Activated naive CD4-positive, alpha-beta T cell treated with anti-CD3 and anti-CD28 coated beads, Interleukin-2, amount 50 U/mL, for 16 hours (primary cell): ENCODE results near the gene PTK6.
"Not testable (repeated sequence)": the region's sequence is repeated elsewhere in the genome, so short reads cannot be mapped to it uniquely, and the experiment has no call there.

Source experiments
- DNase-seq: peaks from one replicate; pipeline ENCODE4 v3.0.0-alpha.2; 2020

The PTK6 gene

DNA sequence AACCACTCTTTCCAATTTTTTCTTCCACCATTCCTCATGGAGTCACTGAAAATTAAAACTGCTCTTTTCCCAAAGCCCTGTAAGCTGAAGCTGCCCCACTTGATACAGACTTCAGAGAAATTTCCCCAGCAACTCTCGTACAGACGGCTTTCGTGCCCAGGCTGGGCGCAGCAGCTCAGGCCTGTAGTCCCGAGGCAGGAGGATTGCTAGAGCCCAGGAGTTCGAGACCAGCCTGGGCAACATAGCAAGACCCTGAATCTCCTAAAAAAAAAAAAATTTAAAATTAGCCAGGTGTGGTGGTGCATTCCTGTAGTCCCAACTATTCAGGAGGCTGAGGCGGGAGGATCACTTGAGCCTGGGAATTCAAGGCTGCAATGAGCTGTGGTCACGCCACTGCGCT, 10.0 kb downstream of the PTK6 start:
- DNase-seq = no peak

DNA sequence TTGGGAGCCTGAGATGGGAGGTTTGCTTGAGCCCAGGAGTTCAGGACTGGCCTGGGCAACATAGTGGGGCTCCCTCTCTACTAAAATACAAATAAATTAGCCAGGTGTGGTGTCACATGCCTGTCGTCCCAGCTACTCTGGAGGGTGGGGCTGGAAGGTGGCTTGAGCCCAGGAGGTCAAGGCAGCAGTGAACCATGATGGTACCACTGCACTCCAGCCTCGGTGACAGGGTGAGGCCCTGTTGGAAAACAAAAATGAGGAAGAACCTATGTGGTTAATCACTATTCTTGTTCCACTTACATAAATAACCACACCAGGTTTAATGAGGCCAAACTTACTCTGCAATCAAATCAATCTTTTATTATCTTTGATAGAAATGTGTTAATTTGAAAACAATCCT, 11.2 kb downstream of the PTK6 start:
- no peak for DNase-seq

DNA sequence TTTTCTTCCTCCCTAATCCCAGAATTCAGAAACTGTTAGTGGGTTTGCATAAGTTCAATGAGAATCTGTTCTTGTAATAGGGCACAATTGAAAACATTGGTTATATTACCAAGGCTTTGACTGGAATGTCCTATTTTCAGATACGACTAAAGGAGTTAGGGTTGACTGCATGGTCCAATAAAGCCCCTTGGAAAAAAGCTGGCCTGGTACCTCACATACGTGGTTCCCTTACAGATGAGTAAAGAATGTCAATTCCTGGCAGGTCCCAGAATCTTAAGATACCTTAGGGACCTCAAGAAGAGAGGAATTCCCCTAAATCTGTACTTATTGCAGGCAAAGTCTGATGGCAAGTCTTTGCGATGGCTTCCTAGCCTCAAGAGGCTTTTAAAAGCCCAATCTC, 12.0 kb downstream of the PTK6 start:
- DNase-seq = no peak

DNA sequence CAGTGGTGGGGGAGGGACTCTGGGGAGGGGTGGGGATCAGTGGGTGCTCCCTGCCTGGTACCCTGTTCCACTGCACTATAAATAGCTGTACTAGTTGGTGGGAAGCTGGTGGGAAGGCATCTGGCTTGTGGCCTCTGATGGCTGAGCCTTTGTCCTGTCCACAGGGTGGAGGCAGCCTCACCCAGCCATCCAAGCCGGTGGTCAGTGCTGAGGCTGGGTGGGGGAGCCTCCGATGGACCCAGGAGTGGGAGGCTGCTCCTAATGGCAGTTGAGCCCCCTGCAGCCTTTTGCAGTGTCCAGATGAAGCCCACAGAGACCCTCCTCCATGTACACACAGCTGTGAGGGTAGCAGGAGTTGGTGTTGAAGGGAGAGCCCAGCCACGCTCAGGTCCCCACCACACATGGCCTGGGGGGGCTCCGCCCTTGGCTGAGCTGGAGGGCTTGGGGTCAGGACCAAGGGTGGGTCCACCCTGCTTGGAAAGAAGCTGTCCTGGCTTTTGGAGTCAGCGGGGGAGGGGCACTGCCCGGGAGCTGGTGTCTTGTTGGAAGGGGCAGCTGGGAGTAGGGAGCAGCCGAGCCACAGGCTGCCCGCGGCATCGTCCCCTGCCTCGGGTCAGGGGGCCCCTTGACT, 14.1 kb downstream of the PTK6 start:
- DNase-seq = peak; percentile 14

DNA sequence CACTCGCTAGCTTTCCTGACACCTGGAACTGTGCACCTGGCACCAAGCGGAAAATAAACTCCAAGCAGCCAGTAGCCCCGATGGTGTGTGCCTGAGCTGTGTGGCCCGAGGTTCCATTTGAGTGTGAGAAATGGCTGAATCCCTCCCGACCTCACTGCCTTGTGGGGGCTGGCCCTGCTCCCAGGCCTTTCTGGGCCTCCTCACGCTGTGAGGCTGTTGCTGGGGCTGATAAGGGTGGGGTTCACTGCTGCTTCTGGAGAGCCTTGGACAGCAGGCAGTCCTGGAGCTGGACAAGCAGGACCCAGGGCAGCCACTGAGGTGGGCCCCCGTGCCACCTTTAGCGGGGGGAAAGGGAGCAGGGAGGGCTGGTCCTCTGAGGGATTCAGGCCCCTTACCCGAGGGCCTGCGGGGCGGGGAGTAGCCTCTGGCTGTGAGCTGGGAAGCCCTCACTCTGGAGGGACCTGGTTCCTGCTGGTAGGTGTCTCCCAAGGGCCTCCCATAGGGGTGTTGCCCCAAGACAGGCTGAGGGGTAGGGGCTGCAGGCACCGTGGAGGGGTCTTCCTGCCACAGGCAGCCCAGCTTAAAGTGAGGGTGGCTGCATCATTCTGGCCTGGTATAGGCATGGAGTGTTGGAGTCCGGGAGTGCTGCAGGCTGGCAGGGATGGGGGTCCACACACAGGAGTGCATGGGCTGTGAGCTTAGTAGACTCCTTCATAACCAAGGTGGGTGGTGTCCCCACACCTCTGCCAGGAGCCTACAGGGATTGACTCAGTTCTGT, 14.9 kb downstream of the PTK6 start:
- DNase-seq = no peak

DNA sequence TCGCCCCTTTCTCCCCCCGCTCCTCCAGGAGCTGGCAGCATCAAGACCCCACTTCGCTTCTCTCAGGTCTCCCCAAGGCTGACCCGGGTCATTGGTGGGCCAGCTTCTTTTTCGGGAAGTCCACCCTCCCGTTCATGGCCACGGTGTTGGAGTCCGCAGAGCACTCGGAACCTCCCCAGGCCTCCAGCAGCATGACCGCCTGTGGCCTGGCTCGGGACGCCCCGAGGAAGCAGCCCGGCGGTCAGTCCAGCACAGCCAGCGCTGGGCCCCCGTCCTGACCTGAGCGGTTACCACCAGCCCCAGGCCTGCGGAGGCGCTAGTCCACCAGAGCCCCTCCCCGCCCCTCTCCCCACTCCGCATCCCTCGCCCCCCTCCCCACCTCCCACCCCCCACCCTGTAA, 15.6 kb downstream of the PTK6 start:
- no peak for DNase-seq

DNA sequence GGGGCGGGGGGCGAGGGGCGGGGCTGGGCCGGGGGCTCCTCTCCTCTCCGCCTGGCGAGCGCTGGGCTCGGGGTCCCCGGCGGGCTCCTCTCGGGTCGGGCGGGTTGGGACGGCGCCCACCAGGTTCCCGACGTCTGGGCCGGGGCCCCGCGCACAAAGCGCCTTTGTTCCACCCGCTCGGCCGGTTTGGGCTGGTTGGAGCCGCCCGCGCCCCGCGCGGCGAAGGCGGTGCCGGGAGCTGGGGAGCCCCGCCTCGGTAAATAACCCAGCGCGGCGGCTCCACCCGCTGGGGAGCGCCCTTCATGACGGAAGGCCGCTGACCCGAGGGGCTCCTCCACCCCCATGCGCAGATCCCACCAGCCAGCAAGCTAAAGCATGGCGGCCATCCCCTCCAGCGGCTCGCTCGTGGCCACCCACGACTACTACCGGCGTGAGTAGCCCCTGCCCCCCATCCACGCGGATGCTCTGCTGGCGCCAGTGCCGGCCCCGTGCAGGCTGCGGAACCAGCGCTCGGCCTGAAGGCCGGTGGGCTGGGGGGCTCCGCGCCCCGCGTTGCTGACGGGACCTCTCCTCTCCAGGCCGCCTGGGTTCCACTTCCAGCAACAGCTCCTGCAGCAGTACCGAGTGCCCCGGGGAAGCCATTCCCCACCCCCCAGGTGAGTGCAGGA, 16.1 kb downstream of the PTK6 start:
- DNase-seq = peak; percentile 80

DNA sequence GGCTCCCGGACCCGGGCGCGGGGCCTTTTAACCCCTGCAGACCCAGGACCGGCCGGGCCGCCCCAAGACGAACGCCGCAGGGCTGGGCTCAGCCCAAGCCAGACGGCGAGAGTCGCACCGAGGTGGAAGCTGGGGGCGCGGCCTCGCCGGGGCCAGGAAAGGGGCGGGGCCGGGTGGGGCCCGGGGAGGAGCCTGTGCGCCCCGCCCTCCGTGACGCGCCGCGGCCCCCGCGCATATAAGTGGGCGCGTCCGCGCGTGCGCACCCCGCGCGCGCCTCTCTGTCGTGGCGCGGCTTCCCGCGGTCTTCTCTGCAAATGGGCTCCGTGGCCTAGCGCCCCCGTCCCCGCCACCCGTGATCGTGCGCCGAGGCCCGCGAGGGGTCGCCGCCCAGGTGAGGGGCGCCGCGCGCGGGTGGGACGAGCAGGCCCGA, 16.7 kb downstream of the PTK6 start, which contains the start of gene PPDPF:
Gene PPDPF, plus strand, starts transcription at position 262 of the 430 bp plus-strand sequence. CDS start 544 bp downstream, outside the sequence.
- DNase-seq = peak; percentile 79

DNA sequence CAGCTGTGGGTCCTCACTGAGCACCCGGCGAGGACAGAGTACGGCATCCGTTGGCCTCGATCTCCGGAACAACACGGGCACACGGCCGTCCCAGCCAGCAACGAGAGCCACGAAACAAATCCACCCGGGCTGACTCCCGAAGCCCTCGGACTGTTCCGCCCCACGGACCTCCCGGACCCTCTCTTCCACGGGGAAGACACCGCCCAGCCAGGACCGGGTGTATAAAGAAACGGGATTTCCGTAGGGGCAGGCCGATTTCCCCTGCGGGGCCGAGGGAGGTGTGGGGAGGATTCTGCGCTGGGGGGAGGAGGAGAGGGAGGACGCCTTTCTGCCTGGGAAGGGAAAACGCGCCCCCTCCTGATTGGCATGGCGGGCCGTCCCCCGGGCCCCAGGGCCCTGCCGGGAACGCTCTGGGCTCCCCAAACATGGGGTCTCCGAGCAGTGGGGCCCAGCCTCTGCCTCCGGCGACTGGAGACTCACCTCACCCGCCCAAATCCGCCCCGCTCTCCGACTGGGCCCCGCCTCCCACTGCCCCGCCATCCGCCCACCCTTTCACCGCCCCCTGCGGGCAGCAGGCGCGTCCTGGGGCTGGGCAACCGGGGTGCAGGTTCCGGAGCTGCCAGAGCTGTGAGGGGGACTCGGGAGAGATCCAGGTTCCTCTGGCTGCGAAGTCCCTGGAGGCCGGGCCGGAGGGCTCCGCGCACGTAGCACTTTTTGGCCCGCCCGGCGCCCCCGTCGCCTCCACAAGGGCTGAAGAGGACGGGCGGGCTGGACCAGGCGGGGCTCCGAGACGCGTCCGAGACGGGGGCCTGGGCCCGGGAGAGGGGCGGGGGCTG, 17.3 kb downstream of the PTK6 start:
- DNase-seq = peak; percentile 57

DNA sequence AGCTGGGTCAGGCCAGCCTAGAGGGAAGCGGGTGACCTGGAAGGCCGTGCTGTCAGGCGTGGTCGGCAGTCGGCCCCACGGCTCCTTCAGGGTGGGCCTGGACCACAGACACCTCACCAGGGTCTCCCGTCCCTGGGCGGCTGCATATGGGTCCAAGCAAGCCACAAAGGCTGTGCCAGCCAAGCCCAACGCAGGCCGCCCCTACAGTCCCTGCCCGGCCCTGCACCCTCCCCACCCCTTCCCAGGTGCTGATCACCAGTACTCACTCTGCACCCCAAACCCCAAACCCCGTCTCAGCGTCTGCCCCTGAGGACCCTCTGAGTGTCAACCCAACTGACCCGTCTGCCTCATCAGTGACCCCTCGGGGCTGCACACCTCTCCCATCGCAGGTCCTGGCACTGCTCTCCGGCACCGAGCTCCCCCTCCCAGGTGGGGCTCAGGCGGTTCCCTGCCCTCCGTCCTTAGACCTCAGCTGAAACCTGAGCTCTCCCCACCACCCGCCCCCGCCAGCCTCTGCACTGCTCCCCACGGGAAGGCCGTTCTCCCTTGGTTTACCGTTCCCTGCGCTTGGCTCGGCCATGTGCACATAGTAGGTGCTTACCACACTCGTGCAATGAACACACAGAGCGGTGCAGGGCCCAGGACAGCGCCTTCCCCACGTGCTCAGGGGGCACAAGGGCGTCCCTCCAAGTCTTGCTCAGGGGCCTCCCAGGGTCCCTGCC, 18.1 kb downstream of the PTK6 start:
- no peak for DNase-seq

DNA sequence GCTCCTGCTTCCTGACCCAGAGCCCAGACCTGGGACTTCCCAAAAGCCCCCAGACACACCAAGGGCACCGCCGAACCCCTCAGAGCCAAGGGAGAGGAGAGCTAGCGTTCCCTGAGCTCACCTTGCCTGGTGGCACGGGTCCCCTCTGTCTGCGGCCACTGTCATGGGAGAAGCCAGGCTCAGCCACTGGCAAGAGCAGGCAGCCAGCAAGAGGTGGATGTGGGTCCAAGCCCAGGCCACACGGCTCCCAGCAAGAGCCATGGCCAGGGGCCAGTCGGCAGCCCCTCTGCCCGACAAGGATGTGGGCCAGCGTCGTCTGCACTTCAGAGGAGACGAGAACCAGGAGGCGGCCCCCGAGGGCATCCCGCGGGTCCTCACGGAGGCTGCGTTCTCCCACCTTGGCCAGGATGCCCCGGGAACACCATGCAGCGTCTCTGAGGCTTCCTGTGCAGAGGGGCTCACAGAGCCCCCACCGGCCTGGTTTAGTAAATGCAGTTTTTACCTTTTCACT, 18.8 kb downstream of the PTK6 start:
- no peak for DNase-seq

DNA sequence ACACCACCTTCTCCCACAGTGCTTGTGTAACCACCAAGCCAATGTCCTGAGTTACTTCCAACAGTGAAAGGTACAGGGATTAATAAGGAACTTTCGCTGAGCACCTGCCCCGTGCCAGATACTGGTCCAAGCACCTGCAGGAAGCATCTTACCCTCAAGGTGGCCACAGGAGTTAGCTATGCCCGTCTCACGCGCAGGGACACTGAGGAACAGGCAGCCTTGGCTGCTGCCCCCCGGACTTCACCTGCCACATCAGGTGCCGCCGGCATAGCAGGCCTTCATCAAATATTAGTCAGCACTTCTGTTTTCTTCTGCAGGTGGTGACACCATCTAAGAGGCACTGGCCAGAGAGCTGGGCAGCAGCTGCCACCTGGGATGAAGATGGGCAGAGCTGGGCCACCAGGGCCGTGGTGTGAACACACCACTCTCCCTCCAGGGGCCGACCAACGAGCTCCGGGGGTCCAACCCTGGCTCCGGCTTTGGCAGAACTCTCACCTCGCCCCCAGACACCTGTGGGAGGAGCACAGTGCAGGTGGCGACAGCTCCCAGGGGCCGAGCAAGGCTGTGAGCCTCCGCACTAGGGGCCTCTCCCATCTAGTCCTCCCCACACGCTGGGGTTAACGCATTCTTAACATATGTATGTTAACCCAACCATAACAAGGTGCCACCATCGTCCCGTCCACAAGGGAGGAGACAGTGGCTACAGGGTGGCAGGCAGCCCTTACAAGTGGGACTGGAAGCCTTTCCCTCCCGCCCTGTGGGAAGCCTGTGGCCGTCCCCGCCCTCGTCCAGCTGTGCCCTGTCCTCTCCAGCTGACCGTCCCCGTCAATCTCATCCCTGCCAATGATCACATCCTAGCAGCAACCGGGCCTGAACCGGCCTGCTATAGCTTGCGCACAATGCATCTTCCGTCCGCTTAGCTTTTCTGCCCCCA, 19.5 kb downstream of the PTK6 start:
- DNase-seq = no peak

DNA sequence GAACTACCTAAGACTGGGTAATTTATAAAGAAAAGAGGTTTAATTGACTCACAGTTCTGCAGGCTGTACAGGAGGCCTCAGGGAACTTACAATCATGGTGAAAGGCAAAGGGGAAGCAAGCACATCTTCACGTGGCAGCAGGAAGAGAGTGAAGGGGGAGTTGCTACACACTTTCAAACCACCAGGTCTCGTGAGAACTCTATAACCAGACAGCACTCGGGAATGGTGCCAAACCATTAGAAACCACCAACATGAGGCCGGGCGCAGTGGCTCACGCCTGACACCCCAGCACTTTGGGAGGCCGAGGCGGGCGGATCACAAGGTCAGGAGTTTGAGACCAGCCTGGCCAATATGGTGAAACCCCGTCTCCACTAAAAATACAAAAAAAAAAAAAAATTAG, 22.7 kb downstream of the PTK6 start:
- not testable (repeated sequence) for DNase-seq

DNA sequence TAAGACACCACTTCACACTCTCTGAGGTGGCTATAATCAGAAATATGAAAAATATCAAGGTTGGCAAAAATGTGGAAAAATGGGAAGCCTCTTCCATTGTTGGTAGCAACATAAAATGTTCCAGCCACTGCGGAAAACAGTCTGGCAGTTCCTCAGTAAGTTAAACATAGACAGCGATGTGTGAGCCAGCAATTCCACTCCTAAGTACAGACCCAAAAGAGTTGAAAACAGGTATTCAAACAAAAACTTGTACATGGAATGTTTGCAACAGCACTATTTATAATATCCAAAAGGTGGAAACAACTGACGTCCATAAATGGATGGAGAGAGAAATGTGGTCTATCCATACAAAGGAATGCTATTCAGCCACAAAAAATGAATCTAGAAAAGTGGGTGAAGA, 24.0 kb downstream of the PTK6 start:
- DNase-seq = no peak

DNA sequence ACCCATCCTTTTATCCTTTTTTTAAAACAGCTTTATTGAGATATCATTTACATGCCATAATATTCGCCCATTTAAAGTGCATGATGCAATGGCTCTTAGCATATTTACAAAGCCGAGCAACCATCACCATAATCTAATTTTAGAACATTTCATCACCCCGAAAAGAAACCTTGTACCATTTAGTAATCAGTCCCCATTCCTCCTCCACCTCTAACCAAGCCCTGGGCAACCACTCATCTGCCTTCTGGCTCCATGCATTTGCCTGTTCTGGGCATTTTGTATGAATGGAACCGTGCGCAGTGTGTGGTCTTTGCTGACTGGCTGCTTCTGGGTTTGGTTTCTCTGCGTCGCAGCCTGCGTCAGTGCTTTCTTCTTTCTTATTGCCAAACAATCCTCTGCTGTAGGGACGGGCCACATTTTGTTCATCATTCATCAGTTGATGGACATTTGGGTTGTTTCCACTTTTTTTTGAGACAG, 28.1 kb downstream of the PTK6 start:
- DNase-seq = no peak

DNA sequence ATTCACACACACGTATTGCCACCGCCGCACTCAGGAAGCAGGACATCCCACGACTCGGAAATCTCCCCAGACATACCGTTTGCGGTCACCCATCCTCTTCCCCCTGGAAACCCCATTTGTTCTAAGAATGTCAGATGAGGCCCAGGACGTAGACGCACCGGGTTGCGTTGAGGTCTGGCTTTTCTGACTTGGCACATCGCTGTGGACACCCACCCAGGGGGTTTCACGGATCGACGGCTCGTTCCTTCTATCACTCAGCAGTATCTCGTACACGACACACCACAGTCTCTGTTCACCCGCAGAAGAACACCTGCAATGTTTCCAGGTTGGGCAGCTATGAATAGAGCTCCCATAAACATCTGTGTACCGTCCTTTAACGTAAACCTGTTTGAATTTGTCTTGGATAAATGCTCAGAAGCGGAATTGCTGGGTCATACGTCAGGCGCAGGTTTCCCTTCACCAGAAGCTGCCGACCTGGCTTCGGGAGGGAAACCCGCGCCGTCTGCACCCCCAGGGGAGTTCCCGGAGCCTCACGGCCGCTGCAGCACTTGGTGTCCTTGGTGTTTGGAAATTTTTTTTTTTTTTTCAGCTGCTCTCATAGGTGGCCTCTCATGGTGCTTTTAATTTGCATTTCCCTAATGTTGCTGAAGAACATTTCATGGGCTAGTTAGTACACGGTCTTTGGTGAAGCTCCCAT, 29.0 kb downstream of the PTK6 start:
- DNase-seq = no peak

DNA sequence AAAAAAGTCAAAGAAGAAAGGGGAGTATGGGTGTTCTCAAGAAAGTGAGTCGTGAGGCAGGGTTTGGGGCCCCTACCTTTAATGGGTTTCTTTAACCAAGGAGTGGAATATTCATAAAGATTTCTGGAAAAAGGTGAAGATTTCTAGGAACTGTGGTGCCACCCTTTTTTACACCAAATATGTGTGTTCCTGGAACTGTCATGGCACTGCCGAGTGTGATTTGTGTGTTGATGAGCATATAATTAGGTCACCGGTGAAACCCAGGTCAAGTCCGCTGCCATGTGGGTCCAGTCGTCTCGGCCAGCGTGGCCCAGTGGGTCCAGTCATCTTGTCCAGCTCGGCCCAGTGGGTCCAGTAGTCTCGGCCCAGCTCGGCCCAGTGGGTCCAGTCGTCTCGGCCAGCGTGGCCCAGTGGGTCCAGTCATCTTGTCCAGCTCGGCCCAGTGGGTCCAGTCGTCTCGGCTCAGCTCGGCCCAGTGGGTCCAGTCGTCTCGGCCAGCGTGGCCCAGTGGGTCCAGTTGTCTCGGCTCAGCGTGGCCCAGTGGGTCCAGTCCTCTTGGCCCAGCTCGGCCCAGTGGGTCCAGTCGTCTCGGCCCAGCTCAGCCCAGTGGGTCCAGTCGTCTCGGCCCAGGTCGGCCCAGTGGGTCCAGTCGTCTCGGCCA, 30.0 kb downstream of the PTK6 start:
- no peak for DNase-seq

DNA sequence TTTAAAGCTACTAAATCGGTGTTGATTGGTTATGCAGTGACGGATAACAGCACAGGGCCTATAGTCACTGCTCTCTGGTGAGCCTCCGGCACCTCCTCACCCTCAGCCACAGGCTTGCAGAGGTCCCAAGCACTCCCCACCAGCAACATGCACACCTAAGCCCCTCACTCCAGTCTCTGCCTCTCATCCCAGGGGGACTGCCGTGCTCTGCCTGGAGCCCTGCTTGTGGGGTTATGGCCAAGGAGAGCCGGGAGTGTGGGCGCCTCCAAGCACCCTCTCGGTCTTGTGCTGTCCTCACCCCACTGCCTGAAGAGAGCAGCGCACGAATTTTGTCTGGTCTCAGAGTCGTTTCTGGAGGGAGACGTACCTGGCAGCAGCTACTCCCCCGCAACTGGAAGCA, 31.5 kb downstream of the PTK6 start:
- no peak for DNase-seq

DNA sequence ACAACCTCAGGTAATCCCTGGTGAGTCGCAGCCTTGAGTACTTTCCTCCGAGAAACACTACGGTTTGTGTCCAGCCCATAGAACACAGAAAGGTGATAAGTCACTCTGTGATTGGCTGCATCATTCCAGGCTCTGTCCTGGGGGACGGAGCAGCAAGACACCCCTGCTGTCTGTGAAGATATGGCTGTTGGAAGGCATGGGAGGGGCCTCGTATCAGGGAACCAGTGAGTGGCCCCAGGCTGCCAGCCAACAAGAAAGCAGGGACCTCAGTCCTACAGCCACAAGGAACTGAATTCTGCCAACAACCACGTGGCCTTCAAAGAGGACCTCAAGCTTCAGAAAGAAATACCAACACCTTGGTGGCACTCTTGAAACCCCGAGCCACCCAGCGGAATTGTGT, 31.9 kb downstream of the PTK6 start:
- no peak for DNase-seq

DNA sequence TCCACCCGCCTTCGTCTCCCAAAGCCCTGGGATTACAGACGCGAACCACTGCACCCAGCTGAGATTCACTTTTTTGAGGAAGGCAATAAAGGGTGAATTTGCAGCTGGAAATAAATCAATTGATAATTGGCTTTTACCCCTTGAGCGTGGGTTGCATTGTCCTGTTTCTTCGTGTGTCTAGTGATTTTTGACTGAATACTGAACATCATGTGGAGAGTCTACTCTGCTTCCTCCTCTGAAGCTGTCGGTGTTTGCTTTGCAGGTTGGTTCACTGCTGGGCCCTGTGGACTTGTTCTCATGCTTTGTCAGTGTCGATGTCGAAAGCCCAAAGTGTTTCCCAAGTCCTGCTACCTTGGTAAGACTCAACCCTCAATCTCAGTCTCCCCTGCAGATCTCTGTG, 32.5 kb downstream of the PTK6 start:
- DNase-seq = no peak
